ENCODE measurements around the gene WWOX. TPM values are rescaled to one million over a fixed set of nuclear protein-coding genes. Genes with fewer than 3 reads are reported as not detected.

Gene WWOX
- total RNA-seq, 5 donors from 2014 or later (not counting 1 experiment from before 2014, with no cell fraction given) = 21.2 to 26.0 (median 22.6) TPM

DNA sequence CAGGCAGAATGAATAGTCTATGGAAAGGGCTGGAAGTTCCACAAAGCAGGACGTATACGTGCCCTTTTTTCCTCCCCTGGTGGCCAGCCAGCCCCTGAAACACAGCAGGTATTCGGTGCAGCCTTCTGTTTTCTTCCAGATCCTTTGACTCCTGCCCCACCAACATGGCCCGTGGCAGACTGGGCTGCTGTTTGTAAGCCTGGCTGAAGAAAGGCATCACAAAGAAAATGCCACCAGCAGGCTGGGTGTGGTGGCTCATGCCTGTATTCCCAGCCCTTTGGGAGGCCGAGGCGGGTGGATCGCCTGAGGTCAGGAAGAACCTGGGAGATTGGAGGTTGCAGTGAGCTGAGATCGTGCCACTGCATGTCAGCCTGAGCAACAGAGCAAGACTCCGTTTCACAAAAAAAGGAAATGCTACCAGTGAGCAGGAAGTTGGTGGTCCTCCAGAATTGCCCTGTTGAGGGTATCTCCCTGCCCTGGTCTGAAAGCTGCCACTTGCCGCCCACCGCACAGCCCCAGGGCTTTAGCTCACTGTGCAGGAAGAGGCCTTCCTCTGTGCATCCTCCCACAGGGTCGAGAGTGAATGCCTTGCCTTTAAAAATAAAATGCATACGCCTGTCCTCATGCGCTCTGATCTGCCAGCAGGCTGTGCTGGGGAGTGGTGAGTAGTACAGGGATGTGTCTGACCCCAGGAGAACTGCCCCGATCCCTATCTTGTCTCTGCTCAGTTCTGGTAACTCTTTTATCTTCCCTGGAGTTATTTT, 913.4 kb downstream of the WWOX start:
- no peaks in the 10 kb centered on the region for H3K9me3 Mint-ChIP-seq
- Histone ChIP-seq H3K4me1 (ENCODE audit: control insufficient read depth in 1 of 2, extremely low read depth in 1 of 2, insufficient read depth in 2 of 2, low read length in 2 of 2) (no peaks in the 10 kb centered on the region), H3K27ac (ENCODE audit: low read length) (no peak overlapping the region), H3K27me3 (replicated peaks in 1 of 2; ENCODE audit: control insufficient read depth in 2 of 2, extremely low read depth in 1 of 2, insufficient read depth in 2 of 2, low read length in 1 of 2) (no peaks in the 10 kb centered on the region), H3K36me3 (ENCODE audit: control insufficient read depth in 2 of 2, extremely low read depth in 1 of 2, insufficient read depth in 1 of 2, low read length in 1 of 2) (no peaks in the 10 kb centered on the region), H3K9me3 (no peaks in the 10 kb centered on the region), H3K4me3 (ENCODE audit: control insufficient read depth in 1 of 2, extremely low read depth in 1 of 2, low read length in 1 of 2) (no peak overlapping the region)
- 74% methylated on average over 12 of the region's 15 CpGs for WGBS (ENCODE audit: insufficient coverage)
- POLR2A ChIA-PET = no interaction called here
- no peak overlapping the region for H3K4me3 Mint-ChIP-seq
- peaks cover 0 to 10% (median 3%) of the 10 kb centered on the region in 3 donors for H3K4me1 Mint-ChIP-seq
- H3K27ac Mint-ChIP-seq = peak overlapping the region in 1 of 2 donors; percentile 29
- CTCF ChIA-PET = no interaction called here
- H3K36me3 Mint-ChIP-seq = peaks cover 9% of the 10 kb centered on the region
- no peak for ATAC-seq (replicated peaks in 1 of 4)
- no peaks in the 10 kb centered on the region for H3K27me3 Mint-ChIP-seq
- no peak for DNase-seq

DNA sequence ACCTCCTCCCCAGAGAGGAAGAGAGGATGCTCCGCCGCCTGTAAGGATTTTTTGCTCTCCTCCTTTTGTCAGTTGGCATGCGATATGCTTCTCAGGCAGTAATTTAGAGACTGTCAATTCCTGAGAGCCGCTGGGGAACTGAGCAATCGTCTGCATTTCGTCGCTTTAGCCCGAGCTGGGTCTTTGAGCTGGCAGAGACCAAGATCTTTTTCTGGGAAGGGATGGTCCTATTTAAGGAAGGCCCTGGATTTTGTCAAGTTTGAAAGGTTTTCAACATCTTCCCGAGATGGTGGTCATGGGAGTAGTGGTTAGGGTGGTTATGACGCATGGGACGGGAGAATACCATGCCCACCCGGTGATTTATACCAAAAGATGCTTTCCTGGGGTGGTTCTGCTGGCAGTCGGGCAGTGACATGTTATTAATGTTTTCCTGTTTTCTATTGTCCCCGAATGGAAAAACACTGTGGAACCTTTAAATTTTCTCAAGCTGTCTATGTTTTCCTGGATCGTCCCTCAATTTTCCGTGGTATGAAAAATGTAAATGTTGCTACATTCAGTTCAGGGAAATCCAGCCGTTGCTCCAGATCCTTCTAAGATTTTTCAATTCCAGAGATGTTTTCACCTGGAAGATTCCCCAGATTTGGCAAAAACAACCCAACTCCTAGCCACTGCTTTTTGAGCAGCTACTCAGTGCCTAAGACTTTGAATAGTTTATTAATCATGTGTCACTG, 914.6 kb downstream of the WWOX start:
- DNase-seq = no peak
- no peak for ATAC-seq (replicated peaks in 1 of 4)
- CTCF ChIA-PET = no interaction called here
- Mint-ChIP-seq H3K4me1 (peaks cover 0 to 10% (median 3%) of the 10 kb centered on the region in 3 donors), H3K36me3 (peaks cover 9% of the 10 kb centered on the region), H3K4me3 (no peak overlapping the region), H3K9me3 (no peaks in the 10 kb centered on the region), H3K27me3 (no peaks in the 10 kb centered on the region), H3K27ac (no peak overlapping the region)
- POLR2A ChIA-PET = no interaction called here
- H3K4me1 ChIP-seq (ENCODE audit: control insufficient read depth in 1 of 2, extremely low read depth in 1 of 2, insufficient read depth in 2 of 2, low read length in 2 of 2) = no peaks in the 10 kb centered on the region
- H3K36me3 ChIP-seq (ENCODE audit: control insufficient read depth in 2 of 2, extremely low read depth in 1 of 2, insufficient read depth in 1 of 2, low read length in 1 of 2) = no peaks in the 10 kb centered on the region
- no peaks in the 10 kb centered on the region for H3K27me3 ChIP-seq (replicated peaks in 1 of 2; ENCODE audit: control insufficient read depth in 2 of 2, extremely low read depth in 1 of 2, insufficient read depth in 2 of 2, low read length in 1 of 2)
- WGBS (ENCODE audit: insufficient coverage) = 87% methylated on average over 12 of the region's 17 CpGs
- H3K9me3 ChIP-seq = no peaks in the 10 kb centered on the region
- H3K4me3 ChIP-seq (ENCODE audit: control insufficient read depth in 1 of 2, extremely low read depth in 1 of 2, low read length in 1 of 2) = no peak overlapping the region
- no peak overlapping the region for H3K27ac ChIP-seq (ENCODE audit: low read length)

DNA sequence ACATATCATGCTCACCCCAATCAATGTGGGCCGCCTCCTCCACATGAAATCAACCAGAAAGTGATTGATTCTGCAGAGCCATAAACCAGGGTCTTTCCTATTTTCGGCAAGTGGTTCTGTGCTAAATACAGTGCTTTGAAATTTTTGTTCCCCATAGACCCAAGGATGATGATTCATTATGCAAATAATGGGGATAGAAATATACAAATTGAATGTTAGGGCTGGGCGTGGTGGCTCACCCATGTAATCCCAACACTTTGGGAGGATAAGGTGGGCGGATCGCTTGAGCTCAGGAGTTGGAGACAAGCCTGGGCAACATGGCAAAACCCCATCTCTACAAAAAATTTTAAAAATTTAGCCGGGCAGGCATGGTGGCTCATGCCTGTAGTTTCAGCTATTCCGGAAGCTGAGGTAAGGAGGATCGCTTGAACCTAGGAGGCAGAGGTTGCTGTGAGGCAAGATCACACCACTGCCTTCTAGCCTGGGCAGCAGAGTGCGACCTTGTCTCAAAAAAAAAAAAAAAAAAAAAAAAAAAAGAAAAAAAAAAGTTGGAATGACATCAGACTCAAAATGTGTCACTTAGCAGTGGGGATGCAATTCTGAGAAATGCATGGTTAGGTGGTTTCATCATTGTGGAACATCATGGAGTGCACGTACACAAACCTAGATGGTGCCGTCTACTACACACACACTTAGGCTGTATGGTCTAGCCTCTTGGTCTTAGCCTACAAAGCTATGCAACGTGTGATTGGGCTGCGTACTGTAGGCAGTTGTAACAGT, 919.4 kb downstream of the WWOX start:
- no peaks in the 10 kb centered on the region for H3K36me3 ChIP-seq (ENCODE audit: control insufficient read depth in 2 of 2, extremely low read depth in 1 of 2, insufficient read depth in 1 of 2, low read length in 1 of 2)
- ChIA-PET CTCF (interaction anchor here (0.5 to 0.7 kb wide), 4 partner anchors 50 to 1248 kb away, joined by 3 to 8 read pairs (median 4); no protein-coding TSS in a partner anchor), POLR2A (no interaction called here)
- Mint-ChIP-seq H3K9me3 (no peaks in the 10 kb centered on the region), H3K36me3 (peaks cover 8% of the 10 kb centered on the region), H3K27ac (no peak overlapping the region), H3K4me1 (no peaks in the 10 kb centered on the region), H3K4me3 (no peak overlapping the region), H3K27me3 (no peaks in the 10 kb centered on the region)
- no peak for DNase-seq
- WGBS (ENCODE audit: insufficient coverage) = no CpG with 5 or more reads among the region's 13 CpGs
- no peaks in the 10 kb centered on the region for H3K4me1 ChIP-seq (ENCODE audit: control insufficient read depth in 1 of 2, extremely low read depth in 1 of 2, insufficient read depth in 2 of 2, low read length in 2 of 2)
- no peak overlapping the region for H3K4me3 ChIP-seq (ENCODE audit: control insufficient read depth in 1 of 2, extremely low read depth in 1 of 2, low read length in 1 of 2)
- no peaks in the 10 kb centered on the region for H3K9me3 ChIP-seq
- ATAC-seq (replicated peaks in 1 of 4) = no peak
- H3K27ac ChIP-seq (ENCODE audit: low read length) = no peak overlapping the region
- H3K27me3 ChIP-seq (replicated peaks in 1 of 2; ENCODE audit: control insufficient read depth in 2 of 2, extremely low read depth in 1 of 2, insufficient read depth in 2 of 2, low read length in 1 of 2) = no peaks in the 10 kb centered on the region

DNA sequence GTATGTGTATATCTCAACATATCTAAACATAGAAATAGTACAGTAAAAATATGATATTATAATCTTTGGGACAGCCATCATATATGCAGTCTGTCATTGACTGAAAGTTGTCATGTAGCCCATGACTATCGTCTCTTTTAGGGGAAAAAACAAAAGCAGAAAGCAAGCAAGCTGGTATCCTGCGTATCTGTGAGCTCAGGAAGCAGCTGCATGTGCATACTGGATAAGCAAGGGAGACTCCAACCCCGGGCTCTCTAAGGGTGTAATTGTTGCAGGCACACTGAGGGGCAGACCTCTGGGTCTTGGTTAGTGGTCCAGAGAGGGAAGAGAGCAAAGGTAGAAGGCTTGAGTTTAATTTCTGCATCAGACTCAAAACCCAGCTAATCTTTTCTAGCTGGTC, 920.0 kb downstream of the WWOX start:
- WGBS (ENCODE audit: insufficient coverage) = 18% methylated on average over 3 of the region's 3 CpGs
- no peaks in the 10 kb centered on the region for H3K4me1 Mint-ChIP-seq
- no peaks in the 10 kb centered on the region for H3K27me3 Mint-ChIP-seq
- no peaks in the 10 kb centered on the region for H3K27me3 ChIP-seq (replicated peaks in 1 of 2; ENCODE audit: control insufficient read depth in 2 of 2, extremely low read depth in 1 of 2, insufficient read depth in 2 of 2, low read length in 1 of 2)
- no peaks in the 10 kb centered on the region for H3K9me3 ChIP-seq
- ATAC-seq (replicated peaks in 1 of 4) = no peak
- H3K27ac Mint-ChIP-seq = no peak overlapping the region
- no peaks in the 10 kb centered on the region for H3K36me3 ChIP-seq (ENCODE audit: control insufficient read depth in 2 of 2, extremely low read depth in 1 of 2, insufficient read depth in 1 of 2, low read length in 1 of 2)
- no peak overlapping the region for H3K4me3 Mint-ChIP-seq
- CTCF ChIA-PET = interaction anchor here in 1 of 2 donors (0.5 to 0.8 kb wide), 2 partner anchors 23 to 70 kb away, joined by 6 to 8 read pairs; no protein-coding TSS in a partner anchor
- H3K36me3 Mint-ChIP-seq = peaks cover 3% of the 10 kb centered on the region
- H3K9me3 Mint-ChIP-seq = no peaks in the 10 kb centered on the region
- no peaks in the 10 kb centered on the region for H3K4me1 ChIP-seq (ENCODE audit: control insufficient read depth in 1 of 2, extremely low read depth in 1 of 2, insufficient read depth in 2 of 2, low read length in 2 of 2)
- no peak overlapping the region for H3K27ac ChIP-seq (ENCODE audit: low read length)
- DNase-seq = no peak
- POLR2A ChIA-PET = no interaction called here
- H3K4me3 ChIP-seq (ENCODE audit: control insufficient read depth in 1 of 2, extremely low read depth in 1 of 2, low read length in 1 of 2) = no peak overlapping the region

DNA sequence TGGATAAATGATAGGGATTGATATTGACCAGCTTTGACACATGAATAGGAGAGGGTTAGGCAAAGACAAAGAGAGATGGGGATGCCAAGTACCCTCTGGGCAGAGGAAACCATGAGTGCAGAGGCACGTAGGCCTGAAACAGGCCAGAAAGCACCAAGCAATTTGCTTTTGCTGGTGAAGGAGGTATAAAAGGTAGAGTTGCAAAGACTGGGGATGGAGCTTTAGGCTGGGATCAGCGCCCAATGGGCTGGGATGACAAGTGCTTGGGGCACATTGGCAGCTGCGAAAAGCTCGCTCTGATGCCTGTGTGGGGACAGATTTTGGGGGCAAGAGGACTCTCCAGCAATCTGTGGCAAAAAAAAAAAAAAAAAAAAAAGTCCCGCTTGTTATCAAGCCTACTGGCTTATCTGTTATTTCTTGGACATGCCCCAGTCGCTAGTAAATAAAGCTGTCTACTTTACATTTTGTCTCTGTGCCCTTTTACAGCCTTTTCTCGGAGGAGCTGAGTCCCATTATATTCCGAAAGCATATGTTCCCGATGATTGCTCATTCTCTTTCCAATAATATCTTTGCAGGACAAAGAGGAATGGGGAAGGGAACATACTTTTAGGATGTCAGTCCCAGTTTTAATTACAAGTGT, 922.7 kb downstream of the WWOX start:
- no peaks in the 10 kb centered on the region for H3K4me1 ChIP-seq (ENCODE audit: control insufficient read depth in 1 of 2, extremely low read depth in 1 of 2, insufficient read depth in 2 of 2, low read length in 2 of 2)
- H3K27me3 ChIP-seq (replicated peaks in 1 of 2; ENCODE audit: control insufficient read depth in 2 of 2, extremely low read depth in 1 of 2, insufficient read depth in 2 of 2, low read length in 1 of 2) = no peaks in the 10 kb centered on the region
- H3K27ac Mint-ChIP-seq = no peak overlapping the region
- no peak overlapping the region for H3K27ac ChIP-seq (ENCODE audit: low read length)
- H3K36me3 ChIP-seq (ENCODE audit: control insufficient read depth in 2 of 2, extremely low read depth in 1 of 2, insufficient read depth in 1 of 2, low read length in 1 of 2) = no peaks in the 10 kb centered on the region
- ATAC-seq (replicated peaks in 1 of 4) (no peak), DNase-seq (no peak)
- no peaks in the 10 kb centered on the region for H3K27me3 Mint-ChIP-seq
- no peak overlapping the region for H3K4me3 ChIP-seq (ENCODE audit: control insufficient read depth in 1 of 2, extremely low read depth in 1 of 2, low read length in 1 of 2)
- H3K36me3 Mint-ChIP-seq = no peaks in the 10 kb centered on the region
- no peaks in the 10 kb centered on the region for H3K9me3 Mint-ChIP-seq
- WGBS (ENCODE audit: insufficient coverage) = 94% methylated on average over 5 of the region's 9 CpGs
- H3K9me3 ChIP-seq = no peaks in the 10 kb centered on the region
- CTCF ChIA-PET = interaction anchor here in 1 of 2 donors (0.7 kb wide), 1 partner anchor 9 kb away, joined by 4 read pairs; no protein-coding TSS in a partner anchor
- no peak overlapping the region for H3K4me3 Mint-ChIP-seq
- no peaks in the 10 kb centered on the region for H3K4me1 Mint-ChIP-seq
- POLR2A ChIA-PET = no interaction called here

DNA sequence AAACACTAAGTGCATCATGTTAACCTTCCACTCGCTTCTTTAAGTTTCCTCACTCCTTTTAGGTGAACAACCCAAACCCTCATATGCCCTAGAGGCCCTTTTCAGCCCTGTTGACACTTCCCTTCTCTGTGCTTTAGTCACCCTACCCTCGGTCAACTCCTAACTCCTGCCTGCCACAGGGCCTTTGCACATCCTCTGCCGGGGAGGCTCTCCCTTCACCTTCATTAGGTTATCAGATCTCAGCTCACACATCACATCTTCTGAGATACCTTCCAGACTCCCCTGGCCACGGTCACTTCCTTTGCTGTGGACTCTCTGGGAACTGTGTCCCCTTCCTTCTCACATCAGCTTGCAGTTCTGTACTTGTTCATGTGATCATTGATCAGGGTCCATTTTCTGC, 926.7 kb downstream of the WWOX start:
- Mint-ChIP-seq H3K36me3 (no peaks in the 10 kb centered on the region), H3K9me3 (peaks cover 0 to 3% (median 0%) of the 10 kb centered on the region in 3 donors), H3K27me3 (no peaks in the 10 kb centered on the region), H3K4me3 (no peak overlapping the region), H3K4me1 (peaks cover 0 to 10% (median 0%) of the 10 kb centered on the region in 3 donors), H3K27ac (no peak overlapping the region)
- POLR2A ChIA-PET = no interaction called here
- H3K36me3 ChIP-seq (ENCODE audit: control insufficient read depth in 2 of 2, extremely low read depth in 1 of 2, insufficient read depth in 1 of 2, low read length in 1 of 2) = no peaks in the 10 kb centered on the region
- H3K27ac ChIP-seq (ENCODE audit: low read length) = no peak overlapping the region
- no peak for DNase-seq
- no peaks in the 10 kb centered on the region for H3K27me3 ChIP-seq (replicated peaks in 1 of 2; ENCODE audit: control insufficient read depth in 2 of 2, extremely low read depth in 1 of 2, insufficient read depth in 2 of 2, low read length in 1 of 2)
- 93% methylated on average over 4 of the region's 4 CpGs for WGBS (ENCODE audit: insufficient coverage)
- no peaks in the 10 kb centered on the region for H3K4me1 ChIP-seq (ENCODE audit: control insufficient read depth in 1 of 2, extremely low read depth in 1 of 2, insufficient read depth in 2 of 2, low read length in 2 of 2)
- ATAC-seq (replicated peaks in 1 of 4) = no peak
- H3K4me3 ChIP-seq (ENCODE audit: control insufficient read depth in 1 of 2, extremely low read depth in 1 of 2, low read length in 1 of 2) = no peak overlapping the region
- H3K9me3 ChIP-seq = no peaks in the 10 kb centered on the region
- CTCF ChIA-PET = interaction anchor here in 1 of 2 donors (0.5 kb wide), 1 partner anchor 625 kb away, joined by 7 read pairs; no protein-coding TSS in a partner anchor
